ENCODE results near the gene VAV3.

The VAV3 gene

GRCh38 chr1:107534632-107535031 lies 430.3 kb downstream of the VAV3 start:
- TF ChIP-seq CTCF (IDR thresholded peaks at IDR 0.05; ENCODE audit: insufficient read depth, low read length) (no peak), REST (IDR thresholded peaks at IDR 0.05; ENCODE audit: insufficient replicate concordance, low read depth) (no peak), POLR2AphosphoS5 (IDR thresholded peaks at IDR 0.05; ENCODE audit: low read depth) (no peak), SPI1 (IDR thresholded peaks at IDR 0.05; ENCODE audit: borderline replicate concordance, low read depth) (no peak), GABPA (IDR thresholded peaks at IDR 0.05; ENCODE audit: low read depth) (no peak)
- H3K27me3 ChIP-seq (ENCODE audit: insufficient read depth, poor library complexity, severe bottlenecking): no peaks in the 10 kb centered on the region
- no peak overlapping the region for H3K4me3 ChIP-seq (replicated peaks; ENCODE audit: insufficient read depth, low read length)
- DNase-seq (ENCODE audit: low read depth in 1 of 2, low spot score in 1 of 2): no peak
- H3K27ac ChIP-seq (replicated peaks): no peak overlapping the region

GRCh38 chr1:107533436-107533835 lies 431.5 kb downstream of the VAV3 start:
- Histone ChIP-seq H3K4me3 (replicated peaks; ENCODE audit: insufficient read depth, low read length) (no peak overlapping the region), H3K27me3 (ENCODE audit: insufficient read depth, poor library complexity, severe bottlenecking) (no peaks in the 10 kb centered on the region), H3K27ac (replicated peaks) (no peak overlapping the region)
- TF ChIP-seq SPI1 (IDR thresholded peaks at IDR 0.05; ENCODE audit: borderline replicate concordance, low read depth) (no peak), GABPA (IDR thresholded peaks at IDR 0.05; ENCODE audit: low read depth) (no peak), CTCF (IDR thresholded peaks at IDR 0.05; ENCODE audit: insufficient read depth, low read length) (no peak), REST (IDR thresholded peaks at IDR 0.05; ENCODE audit: insufficient replicate concordance, low read depth) (no peak), POLR2AphosphoS5 (IDR thresholded peaks at IDR 0.05; ENCODE audit: low read depth) (no peak)
- DNase-seq (ENCODE audit: low read depth in 1 of 2, low spot score in 1 of 2): no peak

- no peak overlapping the region for H3K27ac ChIP-seq (replicated peaks)
- DNase-seq (ENCODE audit: low read depth in 1 of 2, low spot score in 1 of 2): no peak
- no peak overlapping the region for H3K4me3 ChIP-seq (replicated peaks; ENCODE audit: insufficient read depth, low read length)
- no peaks in the 10 kb centered on the region for H3K27me3 ChIP-seq (ENCODE audit: insufficient read depth, poor library complexity, severe bottlenecking)
- TF ChIP-seq SPI1 (IDR thresholded peaks at IDR 0.05; ENCODE audit: borderline replicate concordance, low read depth) (no peak), GABPA (IDR thresholded peaks at IDR 0.05; ENCODE audit: low read depth) (no peak), REST (IDR thresholded peaks at IDR 0.05; ENCODE audit: insufficient replicate concordance, low read depth) (no peak), POLR2AphosphoS5 (IDR thresholded peaks at IDR 0.05; ENCODE audit: low read depth) (no peak), CTCF (IDR thresholded peaks at IDR 0.05; ENCODE audit: insufficient read depth, low read length) (no peak)
These were observed 432.7 kb downstream of the VAV3 start for GRCh38 chr1:107532318-107532717.
